ENCODE results near the gene NLRX1.

GRCh38 chr11:119149018-119149785 lies 19.3 kb upstream of the NLRX1 start, which contains the start of gene ABCG4:
- TF ChIP-seq EZH2phosphoT487 (conservative IDR thresholded peaks at IDR 0.05; ENCODE audit: low read length) = no peak
- TF ChIP-seq, protein P1, sequence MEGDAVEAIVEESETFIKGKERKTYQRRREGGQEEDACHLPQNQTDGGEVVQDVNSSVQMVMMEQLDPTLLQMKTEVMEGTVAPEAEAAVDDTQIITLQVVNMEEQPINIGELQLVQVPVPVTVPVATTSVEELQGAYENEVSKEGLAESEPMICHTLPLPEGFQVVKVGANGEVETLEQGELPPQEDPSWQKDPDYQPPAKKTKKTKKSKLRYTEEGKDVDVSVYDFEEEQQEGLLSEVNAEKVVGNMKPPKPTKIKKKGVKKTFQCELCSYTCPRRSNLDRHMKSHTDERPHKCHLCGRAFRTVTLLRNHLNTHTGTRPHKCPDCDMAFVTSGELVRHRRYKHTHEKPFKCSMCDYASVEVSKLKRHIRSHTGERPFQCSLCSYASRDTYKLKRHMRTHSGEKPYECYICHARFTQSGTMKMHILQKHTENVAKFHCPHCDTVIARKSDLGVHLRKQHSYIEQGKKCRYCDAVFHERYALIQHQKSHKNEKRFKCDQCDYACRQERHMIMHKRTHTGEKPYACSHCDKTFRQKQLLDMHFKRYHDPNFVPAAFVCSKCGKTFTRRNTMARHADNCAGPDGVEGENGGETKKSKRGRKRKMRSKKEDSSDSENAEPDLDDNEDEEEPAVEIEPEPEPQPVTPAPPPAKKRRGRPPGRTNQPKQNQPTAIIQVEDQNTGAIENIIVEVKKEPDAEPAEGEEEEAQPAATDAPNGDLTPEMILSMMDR (IDR thresholded peaks at IDR 0.05; ENCODE audit: insufficient read depth, low read length, poor library complexity, severe bottlenecking) = no peak

Data from SU-DHL-6 (cell line).